Transverse colon (tissue), 4 donors: ENCODE results near the gene ARRB1.

ENCODE experiments used
- CTCF ChIP-seq, 5 experiments: fragments of 200-600 bp in 3 of 5; fragments of 450-650 bp in 2 of 5; sonication (generic) in 3 of 5; IDR thresholded peaks; 1 replicate in 2 of 5; 2 replicates in 3 of 5; pipeline ENCODE4 v1.5.1; 2016 to 2017; ENCODE audit warnings: antibody characterized with exemption in 5 of 5, inconsistent platforms in 3 of 5, mild to moderate bottlenecking in 2 of 5, moderate library complexity in 1 of 5
- EP300 ChIP-seq: sonication (generic); formaldehyde crosslinking; IDR thresholded peaks from one replicate; pipeline ENCODE4 v1.6.1; 2017; ENCODE audit warnings: antibody characterized with exemption, low read depth
- POLR2AphosphoS5 ChIP-seq, 3 donors: sonication (generic); formaldehyde crosslinking; IDR thresholded peaks; one replicate each; pipeline ENCODE4 v1.6.1; 2016; ENCODE audit warnings: antibody characterized with exemption in 3 of 3

GRCh38 chr11:75293903-75294302 is 57.6 kb downstream of the ARRB1 start:
- TF ChIP-seq CTCF (IDR thresholded peaks at IDR 0.05) (no peak), POLR2AphosphoS5 (IDR thresholded peaks at IDR 0.05) (no peak), EP300 (no peak)
